GM13977 (cell line): Measurements from ENCODE around the gene COL21A1.
"Not testable (repeated sequence)": the region's sequence is repeated elsewhere in the genome, so short reads cannot be mapped to it uniquely, and the experiment has no call there.

ENCODE experiments used
- DNase-seq: peaks from one replicate; pipeline ENCODE4 v3.0.0; 2012; ENCODE audit warnings: low spot score
- in situ Hi-C: fragments of 300-500 bp; cut with MboI; formaldehyde crosslinking; loops from one replicate; pipeline ENCODE4 v1.12.0; 2022; ENCODE audit warnings: low sequenced_read_pairs, low pct_unique_long_range_greater_than_20kb, mixed read lengths, inconsistent platforms; ENCODE audit not compliant: unreplicated experiment
- TF ChIP-seq, protein P1 (sequence below): IDR thresholded peaks from 2 replicates; pipeline ENCODE4 v1.5.1; 2012; ENCODE audit warnings: mild to moderate bottlenecking, control low read depth; ENCODE audit not compliant: insufficient read depth; ENCODE audit errors: extremely low read depth, missing control alignments

The COL21A1 gene

DNA sequence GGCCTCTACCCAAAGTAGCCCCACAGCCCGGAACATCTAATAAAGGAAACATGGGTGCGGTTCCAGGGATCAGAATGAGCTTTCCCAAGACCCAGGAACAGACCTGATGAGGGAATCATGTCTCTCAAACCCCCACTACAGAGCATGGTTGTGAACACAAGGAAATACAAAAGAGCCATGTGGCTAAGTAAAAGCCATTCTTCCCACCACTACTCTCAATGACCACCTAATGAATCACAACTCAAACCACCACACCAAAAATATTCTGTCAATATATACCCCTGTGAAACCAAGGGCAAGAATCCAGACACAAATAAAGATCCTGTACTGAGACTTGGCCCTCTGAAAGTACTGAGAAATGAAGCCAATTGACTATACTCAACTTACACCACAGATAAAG lies 20.9 kb upstream of the COL21A1 start:
- in situ Hi-C loops = no loop called here
- no peak for DNase-seq
- TF ChIP-seq, protein P1, sequence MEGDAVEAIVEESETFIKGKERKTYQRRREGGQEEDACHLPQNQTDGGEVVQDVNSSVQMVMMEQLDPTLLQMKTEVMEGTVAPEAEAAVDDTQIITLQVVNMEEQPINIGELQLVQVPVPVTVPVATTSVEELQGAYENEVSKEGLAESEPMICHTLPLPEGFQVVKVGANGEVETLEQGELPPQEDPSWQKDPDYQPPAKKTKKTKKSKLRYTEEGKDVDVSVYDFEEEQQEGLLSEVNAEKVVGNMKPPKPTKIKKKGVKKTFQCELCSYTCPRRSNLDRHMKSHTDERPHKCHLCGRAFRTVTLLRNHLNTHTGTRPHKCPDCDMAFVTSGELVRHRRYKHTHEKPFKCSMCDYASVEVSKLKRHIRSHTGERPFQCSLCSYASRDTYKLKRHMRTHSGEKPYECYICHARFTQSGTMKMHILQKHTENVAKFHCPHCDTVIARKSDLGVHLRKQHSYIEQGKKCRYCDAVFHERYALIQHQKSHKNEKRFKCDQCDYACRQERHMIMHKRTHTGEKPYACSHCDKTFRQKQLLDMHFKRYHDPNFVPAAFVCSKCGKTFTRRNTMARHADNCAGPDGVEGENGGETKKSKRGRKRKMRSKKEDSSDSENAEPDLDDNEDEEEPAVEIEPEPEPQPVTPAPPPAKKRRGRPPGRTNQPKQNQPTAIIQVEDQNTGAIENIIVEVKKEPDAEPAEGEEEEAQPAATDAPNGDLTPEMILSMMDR = no peak

DNA sequence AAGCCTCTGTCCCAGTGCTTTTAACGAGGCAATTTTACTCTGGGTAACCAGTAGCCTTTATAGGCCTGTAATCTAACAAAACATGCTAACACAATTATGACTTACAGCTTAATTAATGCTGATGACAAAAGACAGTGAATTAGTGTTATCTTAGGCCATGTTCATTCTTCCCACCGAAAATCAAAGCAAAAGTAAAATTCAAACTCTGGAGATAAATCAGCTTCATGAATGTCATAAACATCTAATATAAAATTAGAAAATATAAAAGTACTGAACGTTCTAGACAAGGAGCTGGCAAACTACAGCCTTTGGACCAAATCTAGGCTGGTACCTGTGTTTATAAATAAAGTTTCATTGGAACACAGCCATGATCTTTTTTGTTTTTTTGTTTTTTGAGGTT lies 18.6 kb upstream of the COL21A1 start:
- no peak for DNase-seq
- in situ Hi-C loops = no loop called here
- TF ChIP-seq, protein P1 = no peak

DNA sequence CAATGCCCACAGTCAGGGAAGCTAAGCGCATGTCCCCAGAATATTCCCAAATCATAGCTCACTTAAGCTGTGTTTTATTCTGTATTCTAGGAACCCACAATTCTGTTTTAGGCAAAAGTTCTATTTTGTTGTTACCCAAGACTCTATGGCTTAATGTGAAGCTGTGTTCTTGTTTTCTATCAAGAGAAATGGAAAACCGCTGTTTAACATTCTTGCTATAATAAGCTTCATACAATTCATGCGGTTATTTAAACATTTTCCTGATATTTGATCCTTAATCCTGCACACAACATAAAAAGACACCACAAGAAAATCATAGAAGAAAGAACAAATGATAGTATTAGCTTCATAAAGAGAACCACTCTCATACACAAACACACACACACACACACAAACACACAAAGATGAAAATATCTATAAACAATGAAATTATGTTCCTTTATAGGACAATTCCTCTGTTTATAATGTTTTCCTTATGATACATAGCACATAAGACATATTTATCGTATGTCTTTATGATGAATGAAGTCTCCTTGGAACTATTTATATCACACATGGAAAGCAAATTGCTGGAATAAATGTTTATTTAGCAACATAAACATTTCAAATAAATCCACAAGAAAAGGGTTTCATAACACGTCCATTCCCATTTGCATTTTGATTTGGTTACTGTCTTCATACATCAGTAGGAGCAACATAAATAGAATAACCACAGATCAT lies 16.4 kb upstream of the COL21A1 start:
- no peak for DNase-seq
- TF ChIP-seq, protein P1 = no peak
- in situ Hi-C loops = no loop called here

DNA sequence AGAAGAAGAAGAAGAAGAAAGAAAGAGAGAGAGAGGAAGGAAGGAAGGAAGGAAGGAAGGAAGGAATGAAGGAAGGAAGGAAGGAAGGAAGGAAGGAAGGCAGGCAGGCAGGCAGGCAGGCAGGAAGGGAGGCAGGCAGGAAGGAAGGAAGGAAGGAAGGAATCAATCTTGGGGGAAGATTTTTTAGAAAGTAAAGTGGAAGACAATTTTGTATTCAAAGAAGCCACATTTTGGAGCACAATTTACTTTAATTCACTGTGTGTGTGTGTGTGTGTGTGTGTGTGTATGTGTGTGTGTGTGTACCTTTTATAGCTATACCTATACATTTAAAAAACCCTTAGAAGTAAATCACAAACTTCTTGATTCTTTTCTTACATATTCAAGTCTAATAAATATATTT lies 13.2 kb upstream of the COL21A1 start:
- in situ Hi-C loops, DNase-seq: not testable (repeated sequence)

DNA sequence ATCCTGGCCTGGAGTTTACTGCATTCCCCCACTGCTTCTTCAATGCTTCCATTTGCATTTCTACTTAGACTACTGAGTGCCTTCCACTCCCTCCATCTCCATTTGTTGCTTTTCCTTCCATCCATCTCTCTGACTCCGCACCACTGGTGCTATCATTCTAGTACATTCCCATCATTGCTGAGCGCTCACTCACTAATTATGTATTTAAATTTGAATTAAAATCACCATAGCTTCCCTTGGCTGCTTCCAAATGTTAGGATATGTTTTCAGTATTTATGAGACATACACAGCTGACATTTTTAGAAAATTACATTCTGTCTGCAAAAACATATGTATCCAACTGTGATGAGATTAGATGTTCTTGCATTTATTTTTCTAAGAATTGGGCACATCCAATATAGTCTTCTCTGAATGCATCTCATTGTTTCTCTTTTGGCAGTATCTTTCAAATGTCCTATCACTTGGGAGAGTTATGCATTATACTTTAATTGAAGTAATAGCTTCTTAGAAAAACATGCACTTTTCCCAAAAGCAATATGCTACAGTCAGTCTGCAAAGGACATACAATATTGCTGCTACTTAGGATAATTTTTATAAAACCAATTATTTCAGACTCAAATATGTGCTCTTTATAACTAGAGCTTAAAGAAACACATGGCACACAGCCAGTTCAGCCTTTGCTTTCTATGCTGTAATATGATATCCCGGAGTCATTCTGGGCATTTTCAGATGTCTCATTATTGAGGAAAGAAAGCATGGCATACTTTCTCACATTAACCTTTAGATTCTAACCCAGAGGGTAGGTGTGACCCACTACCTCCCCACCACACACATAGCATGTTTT lies 12.1 kb upstream of the COL21A1 start:
- TF ChIP-seq, protein P1 = no peak
- in situ Hi-C loops = no loop called here
- no peak for DNase-seq

DNA sequence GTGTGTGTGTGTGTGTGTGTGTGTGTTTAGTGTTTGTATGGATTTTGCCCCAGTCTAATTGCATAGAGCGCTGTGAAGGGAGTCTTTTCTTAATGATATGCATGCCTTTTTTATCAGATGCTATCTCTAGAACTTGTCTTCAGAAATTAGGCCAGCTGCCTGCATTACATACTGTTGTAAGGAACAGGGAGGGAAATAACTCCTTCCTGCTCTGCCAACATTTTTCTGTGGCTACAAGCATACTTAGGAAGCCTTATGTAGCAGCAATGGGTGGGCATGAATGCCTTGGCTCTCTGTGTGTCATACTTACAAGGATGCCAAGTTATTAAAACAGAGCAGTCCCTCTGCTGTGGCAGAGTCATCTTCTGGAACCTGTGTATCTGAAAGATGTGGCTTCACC lies 8.0 kb upstream of the COL21A1 start:
- in situ Hi-C loops = no loop called here
- TF ChIP-seq, protein P1 = no peak
- no peak for DNase-seq

DNA sequence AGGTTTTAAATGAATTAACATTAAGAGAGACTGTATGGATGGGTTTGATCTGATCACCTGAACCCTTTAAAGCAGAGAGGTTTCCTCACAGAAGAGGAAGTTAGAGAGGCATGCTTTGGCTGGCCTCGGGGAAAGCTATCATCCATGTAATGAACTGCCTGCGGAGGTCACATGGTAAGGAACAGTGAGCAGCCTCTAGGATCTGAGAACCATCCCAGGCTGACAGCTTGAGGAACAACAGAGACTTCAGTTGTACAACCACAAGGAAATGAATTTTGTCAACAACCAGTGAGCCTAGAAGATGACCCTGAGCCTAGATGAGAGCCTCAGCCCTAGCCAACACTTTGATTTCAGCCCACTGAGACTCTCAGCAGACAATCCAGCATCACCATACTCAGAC lies 2.9 kb upstream of the COL21A1 start:
- TF ChIP-seq, protein P1 = no peak
- no peak for DNase-seq
- in situ Hi-C loops = no loop called here
